BE2C (cell line): Measurements from ENCODE around the gene FSTL4.

Experiments
- DNase-seq: peaks from one replicate; pipeline ENCODE4 v3.0.0-alpha.2; 2020
- H3K27me3 ChIP-seq: fragments of 250-450 bp; sonication (Bioruptor Pico); 2 replicates; pipeline ENCODE4 v1.5.1; 2020; ENCODE audit warnings: mild to moderate bottlenecking
- H3K36me3 ChIP-seq: fragments of 250-450 bp; sonication (Bioruptor Pico); 2 replicates; pipeline ENCODE4 v1.5.1; 2020; ENCODE audit warnings: mild to moderate bottlenecking
- H3K4me1 ChIP-seq: fragments of 250-450 bp; sonication (Bioruptor Pico); 2 replicates; pipeline ENCODE4 v1.5.1; 2020
- H3K4me3 ChIP-seq: 2 replicates; pipeline ENCODE4 v1.5.1; 2011; ENCODE audit warnings: low read depth, low read length
- H3K9me3 ChIP-seq: fragments of 250-450 bp; sonication (Bioruptor Pico); 2 replicates; pipeline ENCODE4 v1.5.1; 2020
- CTCF ChIP-seq: IDR thresholded peaks from 2 replicates; pipeline ENCODE4 v1.5.1; 2012; ENCODE audit warnings: mild to moderate bottlenecking, low read depth, low read length

FSTL4 gene

GRCh38 chr5:133427121-133427777 lies 185.1 kb downstream of the FSTL4 start:
- Histone ChIP-seq H3K4me1 (no peaks in the 10 kb centered on the region), H3K27me3 (no peaks in the 10 kb centered on the region), H3K4me3 (no peak overlapping the region), H3K36me3 (no peaks in the 10 kb centered on the region), H3K9me3 (no peaks in the 10 kb centered on the region)
- no peak for TF ChIP-seq CTCF
- no peak for DNase-seq

- H3K9me3 ChIP-seq = no peaks in the 10 kb centered on the region
- no peaks in the 10 kb centered on the region for H3K27me3 ChIP-seq
- H3K36me3 ChIP-seq = no peaks in the 10 kb centered on the region
- DNase-seq = no peak
- H3K4me3 ChIP-seq = no peak overlapping the region
- no peak for TF ChIP-seq CTCF
- no peaks in the 10 kb centered on the region for H3K4me1 ChIP-seq
Measured at GRCh38 chr5:133426264-133426663, 186.1 kb downstream of the FSTL4 start.

GRCh38 chr5:133425764-133426163 lies 186.6 kb downstream of the FSTL4 start:
- TF ChIP-seq CTCF = no peak
- Histone ChIP-seq H3K27me3 (no peaks in the 10 kb centered on the region), H3K36me3 (no peaks in the 10 kb centered on the region), H3K4me3 (no peak overlapping the region), H3K4me1 (no peaks in the 10 kb centered on the region), H3K9me3 (no peaks in the 10 kb centered on the region)
- DNase-seq = no peak

GRCh38 chr5:133425222-133425621 lies 187.1 kb downstream of the FSTL4 start:
- H3K27me3 ChIP-seq = no peaks in the 10 kb centered on the region
- H3K4me3 ChIP-seq = no peak overlapping the region
- no peaks in the 10 kb centered on the region for H3K4me1 ChIP-seq
- no peaks in the 10 kb centered on the region for H3K36me3 ChIP-seq
- no peak for DNase-seq
- TF ChIP-seq CTCF = no peak
- no peaks in the 10 kb centered on the region for H3K9me3 ChIP-seq

- no peaks in the 10 kb centered on the region for H3K4me1 ChIP-seq
- H3K36me3 ChIP-seq = no peaks in the 10 kb centered on the region
- 0 out of 2 replicates have a peak overlapping the region, but pooled peaks have one; percentile 7 for H3K4me3 ChIP-seq
- peak; percentile 82 for DNase-seq
- no peaks in the 10 kb centered on the region for H3K9me3 ChIP-seq
- TF ChIP-seq CTCF = peak; percentile 88
- no peaks in the 10 kb centered on the region for H3K27me3 ChIP-seq
Measured at GRCh38 chr5:133423618-133424282, 188.6 kb downstream of the FSTL4 start.

GRCh38 chr5:133423011-133423617 lies 189.2 kb downstream of the FSTL4 start:
- Histone ChIP-seq H3K36me3 (no peaks in the 10 kb centered on the region), H3K9me3 (no peaks in the 10 kb centered on the region), H3K4me1 (no peaks in the 10 kb centered on the region), H3K4me3 (no peak overlapping the region), H3K27me3 (no peaks in the 10 kb centered on the region)
- TF ChIP-seq CTCF = no peak
- no peak for DNase-seq
